H1 (cell line): ENCODE results near the gene VMO1. TPM values are rescaled to one million over a fixed set of nuclear protein-coding genes. Genes with fewer than 3 reads are reported as not detected.

Source experiments
- ATF2 ChIP-seq: IDR thresholded peaks from 2 replicates; pipeline ENCODE4 v1.6.1; 2012; ENCODE audit warnings: low read length, inconsistent platforms
- CREB1 ChIP-seq: IDR thresholded peaks from 2 replicates; pipeline ENCODE4 v1.6.1; 2012; ENCODE audit warnings: inconsistent platforms
- CTBP2 ChIP-seq: IDR thresholded peaks from 2 replicates; pipeline ENCODE4 v1.7.0; 2011; ENCODE audit warnings: borderline replicate concordance, mild to moderate bottlenecking, moderate library complexity, mixed read lengths, low read length; ENCODE audit not compliant: insufficient read depth, insufficient read length
- EP300 ChIP-seq, 2 experiments: IDR thresholded peaks; 1 replicate in 1 of 2; 2 replicates in 1 of 2; pipeline ENCODE4 v1.6.1; 2011 to 2012; ENCODE audit warnings: low read depth in 2 of 2, low read length in 2 of 2, mild to moderate bottlenecking in 2 of 2, borderline replicate concordance in 1 of 2, inconsistent platforms in 1 of 2, moderate library complexity in 1 of 2
- FOSL1 ChIP-seq: IDR thresholded peaks from 2 replicates; pipeline ENCODE4 v1.6.1; 2011; ENCODE audit warnings: mild to moderate bottlenecking, low read depth, low read length, moderate library complexity; ENCODE audit not compliant: insufficient read depth
- GABPA ChIP-seq: IDR thresholded peaks from 2 replicates; pipeline ENCODE4 v1.6.1; 2011; ENCODE audit warnings: mild to moderate bottlenecking, low read length, moderate library complexity, borderline replicate concordance; ENCODE audit not compliant: insufficient read depth
- HDAC6 ChIP-seq: IDR thresholded peaks from one replicate; pipeline ENCODE4 v1.7.1; 2012; ENCODE audit warnings: low read depth, mild to moderate bottlenecking, inconsistent platforms, low read length, moderate library complexity
- JUN ChIP-seq: IDR thresholded peaks from 2 replicates; pipeline ENCODE4 v1.6.1; 2011; ENCODE audit warnings: low read depth, mild to moderate bottlenecking, improper control_type of control experiment, low read length
- JUND ChIP-seq: IDR thresholded peaks from 2 replicates; pipeline ENCODE4 v1.6.1; 2011; ENCODE audit warnings: mild to moderate bottlenecking, improper control_type of control experiment, low read length
- KDM5A ChIP-seq: fragments of 200-600 bp; IDR thresholded peaks from 2 replicates; pipeline ENCODE4 v1.7.1; 2012; ENCODE audit warnings: mild to moderate bottlenecking, low read length, inconsistent platforms, mixed read lengths
- PHF8 ChIP-seq: fragments of 200-600 bp; sonication (generic); conservative IDR thresholded peaks from 2 replicates; pipeline ENCODE4 v1.7.1; 2012; ENCODE audit warnings: low read depth, mild to moderate bottlenecking, inconsistent platforms, low read length, moderate library complexity
- POLR2AphosphoS5 ChIP-seq: IDR thresholded peaks from 2 replicates; pipeline ENCODE4 v1.6.1; 2011; ENCODE audit warnings: low read depth, low read length
- RAD21 ChIP-seq, 2 experiments: IDR thresholded peaks in 1 of 2; conservative IDR thresholded peaks in 1 of 2; 2 replicates each; pipeline ENCODE4 v1.6.1; 2011; ENCODE audit warnings: low read depth in 2 of 2, low read length in 2 of 2, improper control_type of control experiment in 1 of 2, inconsistent platforms in 1 of 2, mild to moderate bottlenecking in 1 of 2, moderate library complexity in 1 of 2
- RNF2 ChIP-seq: fragments of 200-900, 300-1000 bp; sonication (generic); IDR thresholded peaks from 2 replicates; pipeline ENCODE4 v1.7.1; 2016; ENCODE audit warnings: borderline replicate concordance, low read depth, mild to moderate bottlenecking, antibody characterized with exemption, low read length; ENCODE audit not compliant: poor library complexity, severe bottlenecking; ENCODE audit errors: missing control alignments
- SAP30 ChIP-seq: fragments of 300-600 bp; sonication (generic); IDR thresholded peaks from 2 replicates; pipeline ENCODE4 v1.7.1; 2012; ENCODE audit warnings: low read length, moderate library complexity, mild to moderate bottlenecking, inconsistent platforms; ENCODE audit not compliant: insufficient read depth, insufficient replicate concordance
- SIRT6 ChIP-seq: IDR thresholded peaks from one replicate; pipeline ENCODE4 v1.7.1; 2012; ENCODE audit warnings: low read length, inconsistent platforms
- SP1 ChIP-seq: IDR thresholded peaks from 2 replicates; pipeline ENCODE4 v1.6.1; 2011; ENCODE audit warnings: low read depth, low read length
- SUZ12 ChIP-seq: fragments of 200-600 bp; sonication (generic); IDR thresholded peaks from 2 replicates; pipeline ENCODE4 v1.6.1; 2012; ENCODE audit warnings: mild to moderate bottlenecking, inconsistent platforms, low read length, moderate library complexity, mixed read lengths
- TAF1 ChIP-seq: IDR thresholded peaks from 2 replicates; pipeline ENCODE4 v1.6.1; 2011; ENCODE audit warnings: mild to moderate bottlenecking, low read depth, low read length
- TCF12 ChIP-seq: IDR thresholded peaks from 2 replicates; pipeline ENCODE4 v1.6.1; 2011; ENCODE audit warnings: low read depth, mild to moderate bottlenecking, low read length
- polyA plus RNA-seq, 7 experiments: library from polyadenylated mRNA; depleted of rRNA in 3 of 7; stranded (reverse) in 5 of 7; unstranded in 2 of 7; fragments of >200 nt in 5 of 7; fragments of 200-250 nt in 2 of 7; gene quantifications; 1 replicate in 5 of 7; 2 replicates in 1 of 7; 4 replicates in 1 of 7; pipeline versions ENCODE4 v1.2.1 to v1.2.3, GENCODE V29; 2011 to 2013; ENCODE audit warnings: missing spikeins in 2 of 7, mixed read lengths in 2 of 7
- total RNA-seq: library from RNA; stranded (reverse); fragmentation: NEBNext Ultra II Directional; extraction: Animal tissue kit (Norgen Biotek cat#: 25700); gene quantifications from 2 replicates; pipeline ENCODE4 v1.2.1, GENCODE V29; 2021
- TF ChIP-seq, protein P1 (sequence below): IDR thresholded peaks from 2 replicates; pipeline ENCODE4 v1.6.1; 2012; ENCODE audit warnings: inconsistent platforms

The VMO1 gene
- total and polyA plus RNA-seq, 2 of the 8 experiments (the other 6 are each of a cell fraction or from before 2014, with no cell fraction given), result 0.30 TPM; not detected in 1

- TF ChIP-seq JUN (no peak), TCF12 (no peak), POLR2AphosphoS5 (no peak), RNF2 (no peak), HDAC6 (no peak), SIRT6 (no peak), RAD21 (IDR thresholded peaks at IDR 0.05 in 1 of 2, conservative IDR thresholded peaks at IDR 0.05 in 1 of 2; ENCODE audit: low read depth in 2 of 2, low read length in 2 of 2) (peak in 1 of 2 experiments; percentile 24; a peak in 1 of 4 replicates), FOSL1 (no peak), KDM5A (no peak), CREB1 (no peak), GABPA (no peak), EP300 (IDR thresholded peaks at IDR 0.05; ENCODE audit: borderline replicate concordance in 1 of 2, low read depth in 2 of 2, low read length in 2 of 2) (no peak), SP1 (no peak), TAF1 (no peak), SAP30 (no peak), CTBP2 (no peak), JUND (no peak), PHF8 (no peak), ATF2 (no peak), SUZ12 (no peak)
- TF ChIP-seq, protein P1, sequence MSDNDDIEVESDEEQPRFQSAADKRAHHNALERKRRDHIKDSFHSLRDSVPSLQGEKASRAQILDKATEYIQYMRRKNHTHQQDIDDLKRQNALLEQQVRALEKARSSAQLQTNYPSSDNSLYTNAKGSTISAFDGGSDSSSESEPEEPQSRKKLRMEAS, result peak; percentile 86
Measured at GRCh38 chr17:4782652-4783051, 3.5 kb downstream of the VMO1 start (continued).
